GM23338 (cell line): ENCODE data around the gene AR.

Experiments used
- CREB1 ChIP-seq: fragments of 250-450 bp; sonication (Bioruptor Pico); IDR thresholded peaks from 2 replicates; pipeline ENCODE4 v1.5.0; 2020; ENCODE audit warnings: low read depth, mild to moderate bottlenecking, moderate library complexity
- EZH2phosphoT487 ChIP-seq: fragments of 200-600 bp; sonication (generic); IDR thresholded peaks from one replicate; pipeline ENCODE4 v1.8.1; 2018; ENCODE audit warnings: antibody characterized with exemption; ENCODE audit not compliant: unreplicated experiment
- JUNB ChIP-seq: IDR thresholded peaks from one replicate; pipeline ENCODE4 v1.6.1; 2016; ENCODE audit warnings: antibody characterized with exemption; ENCODE audit not compliant: unreplicated experiment
- TF ChIP-seq, protein P1 (sequence below), 2 experiments: fragments of 200-600 bp in 1 of 2; sonication (generic) in 1 of 2; conservative IDR thresholded peaks; 2 replicates each; pipeline versions ENCODE4 v1.5.1 to v1.6.1; 2016 to 2017; ENCODE audit warnings: antibody characterized with exemption in 2 of 2, low read depth in 2 of 2, mild to moderate bottlenecking in 2 of 2, moderate library complexity in 1 of 2
- TF ChIP-seq, protein P2 (sequence below): IDR thresholded peaks from one replicate; pipeline ENCODE4 v1.6.1; 2018; ENCODE audit warnings: antibody characterized with exemption; ENCODE audit not compliant: unreplicated experiment

DNA sequence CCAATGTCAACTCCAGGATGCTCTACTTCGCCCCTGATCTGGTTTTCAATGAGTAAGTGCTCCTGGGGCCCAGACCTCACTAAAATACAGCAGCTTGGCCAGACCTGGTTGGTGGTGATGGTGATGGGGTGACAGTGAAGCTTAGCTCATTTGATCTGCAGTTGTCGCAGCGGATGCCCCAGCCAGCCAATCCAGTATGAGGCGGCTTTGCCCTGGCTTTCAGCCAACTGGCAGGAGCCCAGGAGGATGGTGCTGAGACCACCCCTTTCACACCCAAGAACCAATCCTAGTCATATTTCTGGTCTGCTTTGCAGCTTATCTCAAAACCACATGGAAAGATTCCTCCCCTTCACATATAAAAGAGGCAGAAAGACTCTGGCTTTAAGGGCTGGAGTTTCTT is 173.8 kb downstream of the AR start:
- TF ChIP-seq, protein P1, sequence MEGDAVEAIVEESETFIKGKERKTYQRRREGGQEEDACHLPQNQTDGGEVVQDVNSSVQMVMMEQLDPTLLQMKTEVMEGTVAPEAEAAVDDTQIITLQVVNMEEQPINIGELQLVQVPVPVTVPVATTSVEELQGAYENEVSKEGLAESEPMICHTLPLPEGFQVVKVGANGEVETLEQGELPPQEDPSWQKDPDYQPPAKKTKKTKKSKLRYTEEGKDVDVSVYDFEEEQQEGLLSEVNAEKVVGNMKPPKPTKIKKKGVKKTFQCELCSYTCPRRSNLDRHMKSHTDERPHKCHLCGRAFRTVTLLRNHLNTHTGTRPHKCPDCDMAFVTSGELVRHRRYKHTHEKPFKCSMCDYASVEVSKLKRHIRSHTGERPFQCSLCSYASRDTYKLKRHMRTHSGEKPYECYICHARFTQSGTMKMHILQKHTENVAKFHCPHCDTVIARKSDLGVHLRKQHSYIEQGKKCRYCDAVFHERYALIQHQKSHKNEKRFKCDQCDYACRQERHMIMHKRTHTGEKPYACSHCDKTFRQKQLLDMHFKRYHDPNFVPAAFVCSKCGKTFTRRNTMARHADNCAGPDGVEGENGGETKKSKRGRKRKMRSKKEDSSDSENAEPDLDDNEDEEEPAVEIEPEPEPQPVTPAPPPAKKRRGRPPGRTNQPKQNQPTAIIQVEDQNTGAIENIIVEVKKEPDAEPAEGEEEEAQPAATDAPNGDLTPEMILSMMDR (conservative IDR thresholded peaks at IDR 0.05; ENCODE audit: low read depth in 2 of 2): no peak
- TF ChIP-seq JUNB (no peak), EZH2phosphoT487 (no peak), CREB1 (CRISPR knock-in tag) (no peak)
- TF ChIP-seq, protein P2, sequence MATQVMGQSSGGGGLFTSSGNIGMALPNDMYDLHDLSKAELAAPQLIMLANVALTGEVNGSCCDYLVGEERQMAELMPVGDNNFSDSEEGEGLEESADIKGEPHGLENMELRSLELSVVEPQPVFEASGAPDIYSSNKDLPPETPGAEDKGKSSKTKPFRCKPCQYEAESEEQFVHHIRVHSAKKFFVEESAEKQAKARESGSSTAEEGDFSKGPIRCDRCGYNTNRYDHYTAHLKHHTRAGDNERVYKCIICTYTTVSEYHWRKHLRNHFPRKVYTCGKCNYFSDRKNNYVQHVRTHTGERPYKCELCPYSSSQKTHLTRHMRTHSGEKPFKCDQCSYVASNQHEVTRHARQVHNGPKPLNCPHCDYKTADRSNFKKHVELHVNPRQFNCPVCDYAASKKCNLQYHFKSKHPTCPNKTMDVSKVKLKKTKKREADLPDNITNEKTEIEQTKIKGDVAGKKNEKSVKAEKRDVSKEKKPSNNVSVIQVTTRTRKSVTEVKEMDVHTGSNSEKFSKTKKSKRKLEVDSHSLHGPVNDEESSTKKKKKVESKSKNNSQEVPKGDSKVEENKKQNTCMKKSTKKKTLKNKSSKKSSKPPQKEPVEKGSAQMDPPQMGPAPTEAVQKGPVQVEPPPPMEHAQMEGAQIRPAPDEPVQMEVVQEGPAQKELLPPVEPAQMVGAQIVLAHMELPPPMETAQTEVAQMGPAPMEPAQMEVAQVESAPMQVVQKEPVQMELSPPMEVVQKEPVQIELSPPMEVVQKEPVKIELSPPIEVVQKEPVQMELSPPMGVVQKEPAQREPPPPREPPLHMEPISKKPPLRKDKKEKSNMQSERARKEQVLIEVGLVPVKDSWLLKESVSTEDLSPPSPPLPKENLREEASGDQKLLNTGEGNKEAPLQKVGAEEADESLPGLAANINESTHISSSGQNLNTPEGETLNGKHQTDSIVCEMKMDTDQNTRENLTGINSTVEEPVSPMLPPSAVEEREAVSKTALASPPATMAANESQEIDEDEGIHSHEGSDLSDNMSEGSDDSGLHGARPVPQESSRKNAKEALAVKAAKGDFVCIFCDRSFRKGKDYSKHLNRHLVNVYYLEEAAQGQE: no peak
